GM12892 (cell line): ENCODE measurements around the gene NDUFV3.

Experiments
- POLR2A ChIP-seq: IDR thresholded peaks from 2 replicates; pipeline ENCODE4 v1.6.1; 2011; ENCODE audit warnings: low read depth, low read length, control low read depth
- POLR2AphosphoS5 ChIP-seq: IDR thresholded peaks from 2 replicates; pipeline ENCODE4 v1.6.1; 2011; ENCODE audit warnings: low read depth, low read length, control low read depth
- TAF1 ChIP-seq: IDR thresholded peaks from 2 replicates; pipeline ENCODE4 v1.6.1; 2011; ENCODE audit warnings: low read depth, mild to moderate bottlenecking, control low read depth, low read length, borderline replicate concordance

- TF ChIP-seq POLR2A: no peak
- no peak for TF ChIP-seq TAF1
- no peak for TF ChIP-seq POLR2AphosphoS5
Measured at GRCh38 chr21:42931560-42932235, 38.6 kb downstream of the NDUFV3 start.
